ENCODE results near the gene SVEP1.

DNA sequence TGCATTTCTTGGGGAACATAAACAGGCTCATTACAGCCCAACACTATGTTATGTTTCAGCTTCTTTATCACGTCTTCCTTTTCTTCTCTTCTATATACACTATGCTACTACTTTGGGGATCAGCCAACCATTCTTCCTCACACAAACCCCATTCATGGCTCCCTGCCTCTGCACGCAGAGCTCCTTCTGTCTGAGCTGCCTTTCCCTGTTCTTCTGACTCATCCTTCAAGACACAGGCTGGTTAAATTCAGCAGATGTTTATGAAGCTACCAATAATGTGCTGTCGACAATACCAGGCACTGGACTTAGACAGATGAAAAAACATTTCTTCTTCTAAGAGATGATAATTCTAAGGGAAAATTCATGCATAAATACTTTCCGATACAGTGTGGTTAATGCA is 139.4 kb downstream of the SVEP1 start:
- TF ChIP-seq, protein P1, sequence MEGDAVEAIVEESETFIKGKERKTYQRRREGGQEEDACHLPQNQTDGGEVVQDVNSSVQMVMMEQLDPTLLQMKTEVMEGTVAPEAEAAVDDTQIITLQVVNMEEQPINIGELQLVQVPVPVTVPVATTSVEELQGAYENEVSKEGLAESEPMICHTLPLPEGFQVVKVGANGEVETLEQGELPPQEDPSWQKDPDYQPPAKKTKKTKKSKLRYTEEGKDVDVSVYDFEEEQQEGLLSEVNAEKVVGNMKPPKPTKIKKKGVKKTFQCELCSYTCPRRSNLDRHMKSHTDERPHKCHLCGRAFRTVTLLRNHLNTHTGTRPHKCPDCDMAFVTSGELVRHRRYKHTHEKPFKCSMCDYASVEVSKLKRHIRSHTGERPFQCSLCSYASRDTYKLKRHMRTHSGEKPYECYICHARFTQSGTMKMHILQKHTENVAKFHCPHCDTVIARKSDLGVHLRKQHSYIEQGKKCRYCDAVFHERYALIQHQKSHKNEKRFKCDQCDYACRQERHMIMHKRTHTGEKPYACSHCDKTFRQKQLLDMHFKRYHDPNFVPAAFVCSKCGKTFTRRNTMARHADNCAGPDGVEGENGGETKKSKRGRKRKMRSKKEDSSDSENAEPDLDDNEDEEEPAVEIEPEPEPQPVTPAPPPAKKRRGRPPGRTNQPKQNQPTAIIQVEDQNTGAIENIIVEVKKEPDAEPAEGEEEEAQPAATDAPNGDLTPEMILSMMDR (IDR thresholded peaks at IDR 0.05) = no peak
- no peak for TF ChIP-seq POLR2AphosphoS5 (IDR thresholded peaks at IDR 0.05)

Data from gastroesophageal sphincter (tissue), 3 donors.